ENCODE data around the gene NET1. TPM values are rescaled to one million over a fixed set of nuclear protein-coding genes. Genes with fewer than 3 reads are reported as not detected.
A peak's percentile ranks its signal among the peaks of the same experiment; 100 is the strongest.

NET1 gene
- total and polyA plus RNA-seq, 7 experiments from 2014 or later, result 31.6 to 61.6 (median 47.9) TPM

GRCh38 chr10:5500162-5500670 lies 87.9 kb downstream of the NET1 start:
- no peak overlapping the region for H3K4me3 Mint-ChIP-seq
- no peak for ATAC-seq
- Histone ChIP-seq H3K27me3 (ENCODE audit: control insufficient read depth in 2 of 2, insufficient read depth in 2 of 2, low read length in 2 of 2) (no peaks in the 10 kb centered on the region), H3K4me3 (ENCODE audit: low read length) (no peak overlapping the region), H3K27ac (ENCODE audit: low read depth, low read length) (no peak overlapping the region), H3K9me3 (ENCODE audit: control insufficient read depth in 2 of 3, low read length in 3 of 3) (no peaks in the 10 kb centered on the region), H3K4me1 (ENCODE audit: control insufficient read depth in 2 of 2, insufficient read depth in 2 of 2, low read length in 2 of 2) (no peaks in the 10 kb centered on the region), H3K36me3 (ENCODE audit: control insufficient read depth in 2 of 3, insufficient read depth in 3 of 3, low read length in 3 of 3) (no peaks in the 10 kb centered on the region)
- CTCF ChIA-PET, result interaction anchor here (1.0 to 1.4 kb wide), 2 partner anchors 58 to 122 kb away, joined by 3 to 4 read pairs; no protein-coding TSS in a partner anchor
- POLR2A ChIA-PET, result no interaction called here
- intact Hi-C loops (cut with micrococcal nuclease), result no loop called here
- peak overlapping the region in 2 of 9 donors; percentile 20 to 22 for H3K27ac Mint-ChIP-seq
- H3K36me3 Mint-ChIP-seq, result no peaks in the 10 kb centered on the region
- peaks cover 0 to 10% (median 0%) of the 10 kb centered on the region in 5 donors for H3K27me3 Mint-ChIP-seq
- no peak for DNase-seq
- peaks cover 0 to 6% (median 0%) of the 10 kb centered on the region in 7 donors for H3K4me1 Mint-ChIP-seq
- H3K9me3 Mint-ChIP-seq, result no peaks in the 10 kb centered on the region

GRCh38 chr10:5500910-5501309 lies 88.6 kb downstream of the NET1 start:
- no peaks in the 10 kb centered on the region for H3K9me3 ChIP-seq (ENCODE audit: control insufficient read depth in 2 of 3, low read length in 3 of 3)
- no peaks in the 10 kb centered on the region for H3K27me3 ChIP-seq (ENCODE audit: control insufficient read depth in 2 of 2, insufficient read depth in 2 of 2, low read length in 2 of 2)
- Mint-ChIP-seq H3K27me3 (peaks cover 0 to 11% (median 0%) of the 10 kb centered on the region in 5 donors), H3K27ac (peak overlapping the region in 1 of 9 donors; percentile 20), H3K4me1 (peaks cover 0 to 6% (median 0%) of the 10 kb centered on the region in 7 donors), H3K4me3 (no peak overlapping the region), H3K36me3 (no peaks in the 10 kb centered on the region), H3K9me3 (no peaks in the 10 kb centered on the region)
- DNase-seq, result no peak
- no peak overlapping the region for H3K4me3 ChIP-seq (ENCODE audit: low read length)
- H3K36me3 ChIP-seq (ENCODE audit: control insufficient read depth in 2 of 3, insufficient read depth in 3 of 3, low read length in 3 of 3), result no peaks in the 10 kb centered on the region
- intact Hi-C loops (cut with micrococcal nuclease), result no loop called here
- no peak for ATAC-seq
- H3K27ac ChIP-seq (ENCODE audit: low read depth, low read length), result no peak overlapping the region
- no peaks in the 10 kb centered on the region for H3K4me1 ChIP-seq (ENCODE audit: control insufficient read depth in 2 of 2, insufficient read depth in 2 of 2, low read length in 2 of 2)
- POLR2A ChIA-PET, result no interaction called here
- CTCF ChIA-PET, result interaction anchor here (1.4 kb wide), 1 partner anchor 121 kb away, joined by 4 read pairs; no protein-coding TSS in a partner anchor

- ATAC-seq, result no peak
- intact Hi-C loops (cut with micrococcal nuclease), result loop anchor here in 1 of 2 donors (1.0 kb wide), 1 partner anchor 34 kb away; no protein-coding TSS in a partner anchor
- H3K27ac Mint-ChIP-seq, result no peak overlapping the region
Measured at GRCh38 chr10:5502061-5502521, 89.7 kb downstream of the NET1 start.

GRCh38 chr10:5502571-5503476 lies 90.5 kb downstream of the NET1 start:
- H3K27me3 Mint-ChIP-seq, result peaks cover 0 to 11% (median 0%) of the 10 kb centered on the region in 5 donors
- Histone ChIP-seq H3K36me3 (ENCODE audit: control insufficient read depth in 2 of 3, insufficient read depth in 3 of 3, low read length in 3 of 3) (no peaks in the 10 kb centered on the region), H3K27ac (ENCODE audit: low read depth, low read length) (no peak overlapping the region), H3K27me3 (ENCODE audit: control insufficient read depth in 2 of 2, insufficient read depth in 2 of 2, low read length in 2 of 2) (no peaks in the 10 kb centered on the region), H3K4me1 (ENCODE audit: control insufficient read depth in 2 of 2, insufficient read depth in 2 of 2, low read length in 2 of 2) (no peaks in the 10 kb centered on the region), H3K4me3 (ENCODE audit: low read length) (no peak overlapping the region), H3K9me3 (ENCODE audit: control insufficient read depth in 2 of 3, low read length in 3 of 3) (no peaks in the 10 kb centered on the region)
- H3K36me3 Mint-ChIP-seq, result no peaks in the 10 kb centered on the region
- DNase-seq (no peak), ATAC-seq (peak; percentile 2)
- intact Hi-C loops (cut with micrococcal nuclease), result loop anchor here in 1 of 2 donors (1.0 kb wide), 1 partner anchor 33 kb away; no protein-coding TSS in a partner anchor
- POLR2A ChIA-PET, result interaction anchor here (0.9 kb wide), 1 partner anchor 16 kb away, joined by 3 read pairs; no protein-coding TSS in a partner anchor
- H3K4me1 Mint-ChIP-seq, result peaks cover 0 to 7% (median 0%) of the 10 kb centered on the region in 7 donors
- H3K27ac Mint-ChIP-seq, result peak overlapping the region in 1 of 9 donors; percentile 25
- no peak overlapping the region for H3K4me3 Mint-ChIP-seq
- no peaks in the 10 kb centered on the region for H3K9me3 Mint-ChIP-seq
- CTCF ChIA-PET, result no interaction called here

More at GRCh38 chr10:5502061-5502521, 89.7 kb downstream of the NET1 start:
- Mint-ChIP-seq H3K27me3 (peaks cover 0 to 11% (median 0%) of the 10 kb centered on the region in 5 donors), H3K4me3 (no peak overlapping the region), H3K36me3 (no peaks in the 10 kb centered on the region), H3K9me3 (no peaks in the 10 kb centered on the region), H3K4me1 (peaks cover 0 to 7% (median 0%) of the 10 kb centered on the region in 7 donors)
- Histone ChIP-seq H3K4me1 (ENCODE audit: control insufficient read depth in 2 of 2, insufficient read depth in 2 of 2, low read length in 2 of 2) (no peaks in the 10 kb centered on the region), H3K4me3 (ENCODE audit: low read length) (no peak overlapping the region), H3K36me3 (ENCODE audit: control insufficient read depth in 2 of 3, insufficient read depth in 3 of 3, low read length in 3 of 3) (no peaks in the 10 kb centered on the region), H3K27ac (ENCODE audit: low read depth, low read length) (no peak overlapping the region), H3K27me3 (ENCODE audit: control insufficient read depth in 2 of 2, insufficient read depth in 2 of 2, low read length in 2 of 2) (no peaks in the 10 kb centered on the region), H3K9me3 (ENCODE audit: control insufficient read depth in 2 of 3, low read length in 3 of 3) (no peaks in the 10 kb centered on the region)
- ChIA-PET POLR2A (no interaction called here), CTCF (no interaction called here)
- no peak for DNase-seq

GRCh38 chr10:5503477-5503835 lies 91.1 kb downstream of the NET1 start:
- no peaks in the 10 kb centered on the region for H3K27me3 ChIP-seq (ENCODE audit: control insufficient read depth in 2 of 2, insufficient read depth in 2 of 2, low read length in 2 of 2)
- H3K27me3 Mint-ChIP-seq, result peaks cover 0 to 11% (median 0%) of the 10 kb centered on the region in 5 donors
- H3K9me3 Mint-ChIP-seq, result no peaks in the 10 kb centered on the region
- no peaks in the 10 kb centered on the region for H3K36me3 Mint-ChIP-seq
- ATAC-seq, result no peak
- ChIA-PET POLR2A (interaction anchor here (0.9 kb wide), 1 partner anchor 16 kb away, joined by 3 read pairs; no protein-coding TSS in a partner anchor), CTCF (interaction anchor here (0.9 kb wide), 1 partner anchor 20 kb away, joined by 3 read pairs; no protein-coding TSS in a partner anchor)
- no peaks in the 10 kb centered on the region for H3K4me1 ChIP-seq (ENCODE audit: control insufficient read depth in 2 of 2, insufficient read depth in 2 of 2, low read length in 2 of 2)
- no peak overlapping the region for H3K4me3 ChIP-seq (ENCODE audit: low read length)
- intact Hi-C loops (cut with micrococcal nuclease), result no loop called here
- no peaks in the 10 kb centered on the region for H3K9me3 ChIP-seq (ENCODE audit: control insufficient read depth in 2 of 3, low read length in 3 of 3)
- no peaks in the 10 kb centered on the region for H3K36me3 ChIP-seq (ENCODE audit: control insufficient read depth in 2 of 3, insufficient read depth in 3 of 3, low read length in 3 of 3)
- no peak overlapping the region for H3K27ac ChIP-seq (ENCODE audit: low read depth, low read length)
- H3K4me3 Mint-ChIP-seq, result no peak overlapping the region
- no peak for DNase-seq
- H3K27ac Mint-ChIP-seq, result no peak overlapping the region
- peaks cover 0 to 7% (median 0%) of the 10 kb centered on the region in 7 donors for H3K4me1 Mint-ChIP-seq

- Mint-ChIP-seq H3K36me3 (no peaks in the 10 kb centered on the region), H3K27me3 (peaks cover 0 to 11% (median 0%) of the 10 kb centered on the region in 5 donors), H3K4me3 (no peak overlapping the region), H3K9me3 (no peaks in the 10 kb centered on the region), H3K4me1 (peaks cover 0 to 7% (median 0%) of the 10 kb centered on the region in 7 donors), H3K27ac (no peak overlapping the region)
- ATAC-seq (no peak), DNase-seq (no peak)
- Histone ChIP-seq H3K4me3 (ENCODE audit: low read length) (no peak overlapping the region), H3K36me3 (ENCODE audit: control insufficient read depth in 2 of 3, insufficient read depth in 3 of 3, low read length in 3 of 3) (no peaks in the 10 kb centered on the region), H3K4me1 (ENCODE audit: control insufficient read depth in 2 of 2, insufficient read depth in 2 of 2, low read length in 2 of 2) (no peaks in the 10 kb centered on the region), H3K9me3 (ENCODE audit: control insufficient read depth in 2 of 3, low read length in 3 of 3) (no peaks in the 10 kb centered on the region), H3K27me3 (ENCODE audit: control insufficient read depth in 2 of 2, insufficient read depth in 2 of 2, low read length in 2 of 2) (no peaks in the 10 kb centered on the region), H3K27ac (ENCODE audit: low read depth, low read length) (no peak overlapping the region)
- ChIA-PET CTCF (interaction anchor here (0.9 kb wide), 1 partner anchor 19 kb away, joined by 3 read pairs; no protein-coding TSS in a partner anchor), POLR2A (interaction anchor here (0.8 to 0.9 kb wide), 2 partner anchors 15 to 20 kb away, joined by 3 read pairs; no protein-coding TSS in a partner anchor)
- intact Hi-C loops (cut with micrococcal nuclease), result no loop called here
Measured at GRCh38 chr10:5504146-5505072, 92.1 kb downstream of the NET1 start.
